ENCODE results near the gene PCSK1N. TPM values are rescaled to one million over a fixed set of nuclear protein-coding genes. Genes with fewer than 3 reads are reported as not detected.
"Not testable (repeated sequence)": the region's sequence is repeated elsewhere in the genome, so short reads cannot be mapped to it uniquely, and the experiment has no call there.

PCSK1N gene, protein sequence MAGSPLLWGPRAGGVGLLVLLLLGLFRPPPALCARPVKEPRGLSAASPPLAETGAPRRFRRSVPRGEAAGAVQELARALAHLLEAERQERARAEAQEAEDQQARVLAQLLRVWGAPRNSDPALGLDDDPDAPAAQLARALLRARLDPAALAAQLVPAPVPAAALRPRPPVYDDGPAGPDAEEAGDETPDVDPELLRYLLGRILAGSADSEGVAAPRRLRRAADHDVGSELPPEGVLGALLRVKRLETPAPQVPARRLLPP
- total RNA-seq (ENCODE audit: low replicate concordance) = not detected in 2 replicates

DNA sequence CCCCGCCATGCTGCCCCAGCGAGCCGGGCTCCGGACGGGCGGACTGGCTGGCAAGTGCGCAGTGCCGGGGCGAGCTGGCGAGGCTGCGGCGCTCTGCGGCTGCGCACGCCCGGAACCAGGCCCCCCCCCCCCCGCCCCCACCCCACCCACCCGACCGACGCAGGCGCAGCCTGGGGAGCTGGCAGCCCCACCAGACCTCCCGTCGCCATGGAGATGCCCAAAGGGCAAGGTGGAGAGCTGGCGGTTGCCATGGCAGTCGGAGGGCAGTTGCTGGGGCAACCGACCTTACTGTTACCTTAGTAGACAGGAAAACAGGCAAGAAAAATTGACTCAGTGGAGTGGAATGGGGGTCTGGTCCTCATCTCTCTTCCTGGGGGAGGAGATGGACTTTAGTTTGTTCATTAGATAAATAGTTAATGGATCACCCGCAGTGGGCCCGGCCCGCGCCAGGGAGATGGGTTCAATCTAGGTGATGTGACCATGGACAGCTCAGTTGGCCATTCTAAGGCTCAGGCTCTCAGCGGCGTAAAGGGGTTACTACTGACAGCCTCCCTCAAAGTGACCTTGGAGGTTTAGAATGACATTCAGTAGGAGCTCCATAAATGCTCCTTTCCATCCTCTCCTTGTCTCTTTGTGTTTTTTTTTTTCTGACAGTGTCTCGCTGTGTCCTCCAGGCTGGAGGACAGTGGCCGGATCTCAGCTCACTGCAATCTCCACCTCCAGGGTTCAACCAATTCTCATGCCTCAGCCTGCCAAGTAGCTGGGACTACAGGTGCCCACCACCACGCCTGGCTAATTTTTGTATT, at the start of gene PCSK1N:
Gene PCSK1N, minus strand, starts transcription at position 87 of the 806 bp plus-strand sequence. Its CDS starts 78 bp downstream, at position 9.
- DNase-seq (ENCODE audit: low read depth) = no peak
- peak within 1 kb of the TSS; percentile 17 for H3K4me3 ChIP-seq (ENCODE audit: low read depth, low read length)
- TF ChIP-seq, protein P1, sequence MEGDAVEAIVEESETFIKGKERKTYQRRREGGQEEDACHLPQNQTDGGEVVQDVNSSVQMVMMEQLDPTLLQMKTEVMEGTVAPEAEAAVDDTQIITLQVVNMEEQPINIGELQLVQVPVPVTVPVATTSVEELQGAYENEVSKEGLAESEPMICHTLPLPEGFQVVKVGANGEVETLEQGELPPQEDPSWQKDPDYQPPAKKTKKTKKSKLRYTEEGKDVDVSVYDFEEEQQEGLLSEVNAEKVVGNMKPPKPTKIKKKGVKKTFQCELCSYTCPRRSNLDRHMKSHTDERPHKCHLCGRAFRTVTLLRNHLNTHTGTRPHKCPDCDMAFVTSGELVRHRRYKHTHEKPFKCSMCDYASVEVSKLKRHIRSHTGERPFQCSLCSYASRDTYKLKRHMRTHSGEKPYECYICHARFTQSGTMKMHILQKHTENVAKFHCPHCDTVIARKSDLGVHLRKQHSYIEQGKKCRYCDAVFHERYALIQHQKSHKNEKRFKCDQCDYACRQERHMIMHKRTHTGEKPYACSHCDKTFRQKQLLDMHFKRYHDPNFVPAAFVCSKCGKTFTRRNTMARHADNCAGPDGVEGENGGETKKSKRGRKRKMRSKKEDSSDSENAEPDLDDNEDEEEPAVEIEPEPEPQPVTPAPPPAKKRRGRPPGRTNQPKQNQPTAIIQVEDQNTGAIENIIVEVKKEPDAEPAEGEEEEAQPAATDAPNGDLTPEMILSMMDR (IDR thresholded peaks at IDR 0.05; ENCODE audit: insufficient read depth, low read length) = no peak

DNA sequence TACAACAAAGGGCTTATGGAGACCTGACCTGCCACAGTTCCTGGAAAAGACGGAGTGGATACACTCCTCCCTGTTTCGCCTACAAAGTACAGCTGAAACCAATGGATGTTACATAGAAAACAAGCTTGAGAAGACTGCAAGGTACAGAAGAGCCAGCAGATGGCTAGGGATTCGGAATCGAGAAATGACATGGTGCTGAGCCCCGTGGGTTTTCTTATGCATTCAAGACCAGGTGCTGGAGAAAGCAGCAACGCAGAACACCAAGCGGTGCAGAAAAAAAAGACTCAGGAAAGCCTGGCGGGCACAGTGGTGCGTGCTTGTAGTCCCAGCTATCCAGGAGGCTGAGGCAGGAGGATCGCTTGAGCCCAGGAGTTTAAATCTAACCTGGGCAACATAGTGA, 48.3 kb upstream of the PCSK1N start:
- H3K4me3 ChIP-seq (ENCODE audit: low read depth, low read length) = no peak overlapping the region
- TF ChIP-seq, protein P1 (IDR thresholded peaks at IDR 0.05; ENCODE audit: insufficient read depth, low read length) = no peak
- no peak for DNase-seq (ENCODE audit: low read depth)

DNA sequence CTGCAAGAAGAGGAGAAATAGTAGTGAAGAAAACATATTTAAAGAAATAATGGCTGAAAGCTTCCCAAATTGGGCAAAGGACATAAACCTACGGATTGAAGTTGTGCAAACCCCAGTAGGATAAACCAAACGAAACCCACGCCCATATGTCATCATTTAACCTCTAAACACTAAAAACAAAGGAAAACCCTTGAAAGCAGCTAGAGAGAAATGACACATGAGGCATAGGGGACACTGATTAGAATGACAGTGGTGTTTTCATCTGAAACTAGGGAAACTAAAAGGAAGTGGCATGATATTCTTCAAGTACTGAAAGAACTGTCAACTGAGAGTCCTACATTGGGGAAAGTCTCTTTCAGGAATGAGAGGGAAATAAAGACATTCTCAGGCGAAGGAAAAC, 41.5 kb upstream of the PCSK1N start:
- H3K4me3 ChIP-seq (ENCODE audit: low read depth, low read length); DNase-seq (ENCODE audit: low read depth): not testable (repeated sequence)

DNA sequence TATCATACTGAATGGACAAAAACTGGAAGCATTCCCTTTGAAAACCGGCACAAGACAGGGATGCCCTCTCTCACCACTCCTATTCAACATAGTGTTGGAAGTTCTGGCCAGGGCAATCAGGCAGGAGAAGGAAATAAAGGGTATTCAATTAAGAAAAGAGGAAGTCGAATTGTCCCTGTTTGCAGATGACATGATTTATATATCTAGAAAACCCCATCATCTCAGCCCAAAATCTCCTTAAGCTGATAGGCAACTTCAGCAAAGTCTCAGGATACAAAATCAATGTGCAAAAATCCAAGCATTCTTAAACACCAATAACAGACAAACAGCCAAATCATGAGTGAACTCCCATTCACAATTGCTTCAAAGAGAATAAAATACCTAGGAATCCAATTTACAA, 36.6 kb upstream of the PCSK1N start:
- H3K4me3 ChIP-seq (ENCODE audit: low read depth, low read length); DNase-seq (ENCODE audit: low read depth): not testable (repeated sequence)

DNA sequence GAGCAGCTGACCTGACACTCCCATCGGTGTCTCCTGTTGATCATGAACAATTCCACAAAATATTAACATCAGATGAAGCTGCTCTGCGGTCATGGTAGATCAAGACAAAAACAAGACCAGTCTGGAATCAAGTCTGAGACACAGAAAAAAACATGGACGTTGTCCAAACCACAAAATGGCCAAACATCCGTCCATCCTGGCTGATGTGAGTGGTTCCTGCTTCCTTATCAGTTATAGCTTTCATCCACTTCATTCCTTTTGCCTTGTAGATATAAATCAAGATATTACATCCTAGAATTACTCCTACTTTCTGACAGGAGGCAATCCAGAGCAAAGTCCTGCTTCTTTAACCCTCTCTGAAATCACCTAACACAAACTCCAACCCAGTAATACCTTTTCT, 28.8 kb upstream of the PCSK1N start:
- H3K4me3 ChIP-seq (ENCODE audit: low read depth, low read length) = no peak overlapping the region
- TF ChIP-seq, protein P1 (IDR thresholded peaks at IDR 0.05; ENCODE audit: insufficient read depth, low read length) = no peak
- peak; percentile 72 for DNase-seq (ENCODE audit: low read depth)

DNA sequence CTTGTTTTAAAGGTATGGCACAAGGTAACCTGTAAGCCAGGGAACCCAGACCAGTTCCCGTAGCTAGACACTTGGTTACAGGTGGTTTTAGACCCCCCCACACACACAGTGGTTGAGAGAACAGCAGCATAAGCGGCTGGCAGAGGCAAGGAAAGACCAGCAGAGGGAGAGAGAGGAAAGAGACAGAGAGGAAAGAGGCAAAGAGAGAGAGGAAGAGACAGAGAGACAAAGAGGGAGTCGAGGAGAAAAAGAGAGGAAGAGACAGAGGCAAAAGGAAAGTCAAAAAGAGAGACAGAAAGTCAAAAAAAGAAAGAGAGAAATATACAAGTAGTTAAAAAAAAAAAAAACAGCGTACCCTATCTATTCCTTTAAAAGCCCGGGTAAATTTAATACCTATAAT, 19.5 kb upstream of the PCSK1N start:
- no peak overlapping the region for H3K4me3 ChIP-seq (ENCODE audit: low read depth, low read length)
- DNase-seq (ENCODE audit: low read depth) = peak; percentile 5
- TF ChIP-seq, protein P1 (IDR thresholded peaks at IDR 0.05; ENCODE audit: insufficient read depth, low read length) = peak; percentile 39

DNA sequence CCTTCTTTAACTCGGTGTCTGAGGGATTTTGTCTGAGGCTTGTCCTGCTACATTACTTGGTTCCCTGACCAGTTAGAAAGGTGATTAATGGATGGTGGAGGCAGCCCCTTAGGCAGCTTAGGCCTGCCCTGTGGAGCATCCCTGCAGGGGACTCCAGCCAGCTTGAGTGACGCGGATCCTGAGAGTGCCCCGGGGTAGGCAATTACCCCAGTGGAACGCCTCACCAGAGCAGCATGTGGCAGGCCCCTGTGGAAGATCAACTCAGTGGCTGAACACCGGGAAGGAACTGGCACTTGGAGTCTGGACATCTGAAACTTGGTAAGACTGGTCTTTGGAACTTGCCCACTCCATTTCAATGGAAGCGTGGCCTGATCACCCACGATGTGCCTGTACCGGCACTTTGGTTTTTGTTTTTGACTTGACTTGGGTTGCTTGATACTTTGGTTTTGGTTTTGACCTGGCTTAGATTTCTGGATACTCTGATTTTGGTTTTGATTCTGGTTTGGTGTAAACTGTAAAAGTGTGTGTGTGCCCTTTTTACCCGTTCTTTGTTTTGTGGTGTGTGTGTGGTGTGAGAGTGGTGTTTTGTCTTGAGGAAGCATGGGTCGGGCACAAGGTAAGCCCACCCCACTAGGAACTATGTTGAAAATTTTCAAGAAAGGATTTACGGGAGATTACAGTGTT, 18.9 kb upstream of the PCSK1N start:
- not testable (repeated sequence) for H3K4me3 ChIP-seq (ENCODE audit: low read depth, low read length); DNase-seq (ENCODE audit: low read depth)

DNA sequence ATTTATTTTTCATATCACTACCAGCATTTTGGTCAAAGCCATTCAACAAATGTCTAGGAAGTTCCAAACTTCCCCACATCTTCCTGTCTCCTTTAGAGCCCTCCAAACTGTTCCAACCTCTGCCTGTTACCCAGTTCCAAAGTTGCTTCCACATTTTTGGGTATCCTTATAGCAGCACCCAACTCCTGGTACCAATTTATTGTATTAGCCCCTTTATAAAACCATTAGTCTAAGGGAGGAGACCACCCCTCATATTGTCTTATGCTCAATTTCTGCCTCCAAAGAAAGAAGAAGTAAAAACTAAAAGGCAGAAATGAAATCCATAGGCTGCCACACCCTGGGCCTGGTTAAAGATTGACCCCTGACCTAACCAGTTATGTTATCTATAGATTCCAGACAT, 18.1 kb upstream of the PCSK1N start:
- H3K4me3 ChIP-seq (ENCODE audit: low read depth, low read length); DNase-seq (ENCODE audit: low read depth): not testable (repeated sequence)
